NCI-H2227 treated with DMSO at 0.1 percent for 48 hours (cell line): ENCODE data around the gene MACROD2.
"Not testable (repeated sequence)": the region's sequence is repeated elsewhere in the genome, so short reads cannot be mapped to it uniquely, and the experiment has no call there.

Experiments
- DNase-seq: peaks from one replicate; lab custom pipeline; 2025; lab: John Stamatoyannopoulos, UW

MACROD2 gene

GRCh38 chr20:15756002-15756753 lies 1760.9 kb downstream of the MACROD2 start:
- DNase-seq: no peak

DNA sequence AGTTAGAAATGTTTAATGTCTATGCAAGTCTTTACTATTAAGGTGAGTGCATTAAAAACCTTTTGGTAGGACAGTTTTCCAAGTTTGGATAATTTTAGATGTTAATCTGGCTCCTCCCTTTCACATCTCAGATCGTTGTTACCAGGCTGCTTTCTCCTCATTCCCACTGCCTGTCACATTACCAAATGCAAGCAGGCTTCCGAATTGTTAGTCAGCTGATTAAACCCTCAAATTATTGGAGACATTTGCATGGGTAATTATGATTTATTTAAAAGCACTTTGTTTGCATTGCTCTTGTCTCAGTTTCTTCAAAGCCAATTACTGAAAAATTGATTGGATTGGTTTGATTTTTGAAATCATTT lies 1761.4 kb downstream of the MACROD2 start:
- no peak for DNase-seq

DNA sequence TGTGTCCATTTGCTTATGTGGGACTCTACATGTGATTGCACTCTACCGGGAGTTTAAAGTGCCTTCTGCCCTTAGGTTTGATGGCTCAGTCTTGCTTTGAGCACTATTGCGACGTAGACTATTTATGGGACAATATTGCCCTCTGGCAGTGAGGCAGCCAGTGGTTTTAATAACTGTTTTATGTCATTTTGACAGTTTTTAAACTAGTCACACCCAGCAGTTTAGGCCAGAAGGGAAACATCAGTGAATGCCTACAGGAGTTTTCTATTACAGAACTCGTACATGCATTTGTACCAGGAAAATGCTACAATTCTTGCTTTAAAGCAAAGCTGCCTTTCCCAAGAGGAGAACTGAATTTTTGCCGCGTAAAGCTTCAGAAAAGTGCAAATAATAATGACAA lies 1764.3 kb downstream of the MACROD2 start:
- peak; percentile 11 for DNase-seq

DNA sequence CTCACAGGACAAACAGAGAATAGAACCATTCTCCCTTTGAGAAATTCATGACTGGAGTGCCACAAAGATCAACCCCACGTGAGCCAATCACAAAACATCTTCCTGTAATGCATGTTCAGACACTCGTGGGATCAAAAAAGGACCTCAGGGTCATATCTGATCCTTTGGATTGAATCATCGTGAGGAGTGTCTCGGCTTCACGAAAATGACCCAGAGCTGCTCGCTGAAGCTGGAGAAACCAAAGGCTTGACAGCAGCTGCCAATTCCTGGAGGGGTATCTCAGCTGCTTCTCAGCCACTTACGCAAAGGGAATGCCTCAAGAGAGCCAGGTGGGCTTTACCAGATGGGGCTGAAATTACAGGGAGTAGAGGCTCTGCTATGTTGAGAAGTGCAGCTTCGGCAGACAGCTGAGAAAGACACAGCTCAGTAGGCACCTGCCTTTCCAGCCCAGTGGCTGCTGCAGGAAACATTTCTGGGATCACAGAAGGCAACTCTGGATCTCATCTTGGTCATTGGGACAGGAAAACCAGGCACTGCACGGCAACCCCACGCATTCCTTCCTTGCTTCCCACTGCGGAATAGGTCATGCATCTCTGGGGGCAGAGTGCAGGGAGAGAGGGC lies 1764.8 kb downstream of the MACROD2 start:
- DNase-seq: peak; percentile 61

GRCh38 chr20:15763366-15763765 lies 1768.0 kb downstream of the MACROD2 start:
- DNase-seq: no peak

- DNase-seq: no peak
Measured at GRCh38 chr20:15767586-15767985, 1772.3 kb downstream of the MACROD2 start.

DNA sequence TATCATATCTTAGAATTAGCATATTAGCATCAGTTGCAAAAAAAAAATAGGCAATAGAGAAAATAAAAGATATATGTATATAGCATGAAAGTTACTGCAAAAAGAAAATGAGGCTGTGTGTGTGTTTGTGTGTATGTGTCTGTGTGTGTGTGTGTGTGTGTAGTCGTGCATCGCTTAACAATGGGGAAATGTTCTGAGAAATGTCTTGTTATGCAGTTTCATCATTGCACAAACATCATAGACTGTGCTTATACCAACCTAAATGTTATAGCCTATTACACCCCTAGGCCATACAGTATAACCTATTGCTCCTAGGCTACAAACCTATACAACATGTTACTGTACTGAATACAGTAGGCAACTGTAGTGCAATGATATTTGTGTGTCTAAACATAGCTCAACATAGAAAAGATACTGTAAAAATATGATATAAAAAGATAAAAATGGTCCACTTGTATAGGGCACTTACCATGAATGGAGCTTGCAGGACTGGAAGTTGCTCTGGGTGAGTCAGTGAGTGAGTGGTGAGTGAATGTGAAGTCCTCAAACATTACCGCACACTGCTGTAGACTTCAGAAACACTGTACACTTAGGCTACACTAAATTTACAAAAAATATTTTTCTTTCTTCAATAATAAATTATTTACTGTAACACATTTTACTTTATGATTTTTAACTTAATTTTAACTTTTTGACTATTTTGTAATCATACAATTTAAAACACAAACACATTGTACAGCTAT lies 1772.9 kb downstream of the MACROD2 start:
- DNase-seq: no peak

DNA sequence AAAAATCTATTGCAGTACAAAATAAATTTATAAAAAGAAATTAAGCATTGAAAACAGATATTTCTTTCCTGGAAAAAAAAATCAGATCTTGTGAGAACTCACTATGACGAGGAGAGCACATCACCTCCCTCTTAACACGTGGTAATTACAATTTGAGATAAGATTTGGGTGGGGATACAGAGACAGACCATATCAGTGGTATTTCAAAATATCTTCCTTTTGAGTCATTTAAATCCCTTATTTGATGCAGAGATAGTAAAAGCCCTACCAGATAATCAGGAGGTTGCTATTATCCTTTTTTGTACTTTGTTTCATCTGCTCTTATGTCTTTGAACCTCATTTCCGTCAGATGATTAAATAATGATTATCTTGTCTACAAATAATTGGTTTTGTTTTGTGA lies 1777.5 kb downstream of the MACROD2 start:
- no peak for DNase-seq

DNA sequence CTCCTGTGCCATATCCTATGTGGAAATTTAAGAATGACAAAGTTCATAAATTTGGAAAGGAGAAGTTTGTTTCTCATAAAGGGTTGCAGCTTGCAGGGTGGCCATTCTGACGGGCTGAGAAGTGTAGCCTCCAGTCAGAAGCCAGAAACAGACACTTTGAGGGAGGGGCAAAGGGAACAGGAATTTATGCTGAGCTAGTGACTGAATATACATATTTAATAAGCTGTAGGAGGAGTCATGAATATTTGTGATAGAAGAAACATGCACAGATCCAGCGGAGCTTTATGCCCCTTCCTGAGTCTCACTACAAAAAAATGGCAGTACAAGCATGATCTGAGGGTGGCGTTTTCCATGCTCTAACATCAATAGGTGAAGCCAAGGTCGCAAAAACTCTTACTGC lies 1779.6 kb downstream of the MACROD2 start:
- DNase-seq: no peak

DNA sequence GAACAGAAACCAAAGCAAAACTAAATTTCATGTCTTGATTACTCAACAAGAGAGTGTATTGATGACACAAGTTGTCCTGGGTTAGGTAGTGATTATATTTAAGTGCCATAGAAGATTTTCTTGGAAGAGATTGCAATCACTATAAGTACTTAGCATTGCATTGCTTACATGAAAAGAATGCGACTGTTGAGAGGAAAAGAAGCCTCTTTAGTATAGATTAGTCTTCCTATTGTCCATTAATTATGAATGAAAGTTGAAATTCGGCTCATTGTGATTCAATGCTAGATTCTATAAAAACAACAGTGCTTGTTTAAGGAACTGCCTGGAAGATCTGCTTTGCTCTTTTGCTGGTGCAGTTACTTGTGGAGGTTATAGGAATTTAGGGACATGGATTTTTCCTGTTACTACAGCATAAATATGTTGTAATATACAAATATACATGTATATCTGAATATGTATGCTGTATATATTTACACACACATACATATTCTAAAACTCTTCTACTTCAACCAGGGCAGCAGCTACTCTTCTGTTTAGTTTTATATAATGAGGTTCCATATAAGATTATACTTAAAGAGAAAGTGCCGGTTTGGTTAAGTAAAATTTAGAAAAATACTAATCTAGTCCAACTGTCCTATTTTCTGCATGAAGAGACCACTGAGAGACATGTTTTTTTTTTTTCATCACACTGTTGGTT lies 1781.6 kb downstream of the MACROD2 start:
- DNase-seq: no peak

GRCh38 chr20:15784020-15784419 lies 1788.7 kb downstream of the MACROD2 start:
- no peak for DNase-seq

GRCh38 chr20:15789079-15789478 lies 1793.8 kb downstream of the MACROD2 start:
- no peak for DNase-seq

DNA sequence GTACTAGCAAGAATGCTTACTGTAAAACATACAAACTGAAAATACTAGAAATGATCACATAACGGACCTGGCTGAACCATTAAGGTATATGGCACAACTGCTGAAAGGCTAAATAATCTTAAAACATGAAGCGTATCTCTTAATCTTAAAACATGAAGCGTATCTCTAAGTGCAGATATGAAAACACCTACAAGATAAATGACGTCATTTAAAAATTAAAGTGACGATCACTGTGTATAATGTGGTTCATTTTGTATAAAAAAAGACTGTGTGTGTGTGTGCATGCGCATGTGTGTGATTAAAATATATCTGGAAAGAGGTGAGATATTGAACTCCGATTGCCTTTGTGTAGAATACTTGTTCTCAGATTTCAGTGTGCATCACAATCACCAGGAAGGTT lies 1797.5 kb downstream of the MACROD2 start:
- DNase-seq: no peak

DNA sequence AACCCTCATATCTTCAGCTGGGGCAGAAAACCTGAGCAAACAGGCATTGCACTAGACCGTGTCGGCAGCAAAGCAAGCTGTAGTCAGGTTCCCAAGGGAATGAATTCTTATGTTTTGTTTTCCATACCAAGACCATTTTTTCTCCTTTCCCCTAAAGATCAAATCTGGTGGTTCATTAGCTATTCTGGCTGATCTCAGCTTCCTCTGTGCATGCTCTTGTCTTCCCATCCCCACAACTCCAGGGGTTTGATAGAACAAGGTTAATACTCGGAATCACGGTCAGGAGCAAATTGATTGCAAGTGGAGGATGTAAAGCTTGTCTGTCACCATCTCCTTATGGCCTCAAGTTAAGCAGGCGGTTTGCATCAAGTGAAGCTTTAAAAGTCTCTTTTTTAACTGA lies 1799.1 kb downstream of the MACROD2 start:
- no peak for DNase-seq

DNA sequence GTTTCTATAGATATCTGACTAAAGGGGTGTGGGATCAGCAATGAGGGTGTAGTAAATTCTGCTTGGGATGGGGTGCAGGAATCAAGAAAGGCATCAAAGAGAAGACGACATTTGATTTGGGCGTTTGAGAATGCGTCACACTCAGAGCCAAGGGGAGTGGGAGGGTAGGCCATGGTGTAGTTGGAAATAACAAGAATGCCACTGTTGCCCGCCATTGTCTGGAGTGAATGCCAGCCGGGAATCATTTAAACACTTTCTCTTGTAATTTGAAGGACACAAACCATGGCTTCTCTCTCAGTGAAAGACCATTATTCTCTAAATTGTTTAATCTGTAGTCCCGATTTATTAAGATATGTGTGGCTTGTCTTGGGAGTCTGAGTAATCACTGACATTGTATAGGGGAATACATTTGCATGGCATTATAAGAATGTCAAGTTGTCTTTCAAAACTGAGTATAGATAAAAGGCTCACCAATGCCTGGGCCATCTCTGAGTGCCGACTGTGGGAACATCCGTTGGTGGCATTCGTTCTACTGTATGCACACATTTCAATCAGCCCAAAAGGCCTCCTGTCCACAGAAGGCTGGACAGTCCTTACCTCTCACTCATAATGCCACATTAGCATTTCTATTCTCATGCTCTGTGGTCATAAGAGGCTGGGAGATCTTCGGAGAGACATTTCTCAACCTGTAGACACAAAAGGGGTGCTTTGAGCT lies 1800.1 kb downstream of the MACROD2 start:
- DNase-seq: no peak

DNA sequence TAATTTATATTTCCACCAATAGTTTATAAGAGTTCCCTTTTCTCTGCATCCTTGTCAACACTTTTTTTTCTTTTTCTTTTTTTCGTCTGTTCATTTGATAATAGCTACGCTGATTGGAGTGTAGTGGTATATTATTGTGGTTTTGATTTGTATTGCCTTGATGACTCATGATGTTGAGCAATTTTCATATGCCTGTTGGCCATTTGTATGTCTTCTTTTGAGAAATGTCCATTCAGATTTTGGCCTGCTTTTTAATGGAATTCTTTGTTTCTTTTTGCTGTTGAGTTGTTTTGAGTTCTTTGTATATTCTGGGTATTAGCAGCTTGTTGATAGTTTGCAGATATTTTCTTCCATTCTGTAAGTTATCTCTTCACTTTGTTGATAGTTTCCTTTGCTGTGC lies 1804.6 kb downstream of the MACROD2 start:
- no peak for DNase-seq

GRCh38 chr20:15802020-15802419 lies 1806.7 kb downstream of the MACROD2 start:
- no peak for DNase-seq

- no peak for DNase-seq
Measured at GRCh38 chr20:15805154-15805553, 1809.8 kb downstream of the MACROD2 start.

DNA sequence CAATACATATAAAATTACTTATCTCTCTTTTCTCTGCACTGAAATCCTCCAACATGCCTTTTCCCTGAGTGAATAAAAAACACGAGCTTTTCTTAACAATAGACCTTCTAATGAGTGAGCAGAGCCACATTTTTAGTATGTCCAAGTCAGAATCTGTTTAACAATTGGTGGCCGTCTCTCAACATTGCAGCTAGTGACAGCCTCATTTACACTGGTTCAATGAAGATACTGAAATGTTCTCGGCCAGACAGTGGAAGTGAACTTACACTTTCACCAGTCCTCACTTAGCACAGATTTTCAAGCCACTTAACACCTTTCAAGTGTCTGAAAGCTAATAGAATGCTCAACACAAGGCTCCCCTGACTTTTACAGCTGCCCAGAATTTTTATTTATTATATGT lies 1810.8 kb downstream of the MACROD2 start:
- no peak for DNase-seq

DNA sequence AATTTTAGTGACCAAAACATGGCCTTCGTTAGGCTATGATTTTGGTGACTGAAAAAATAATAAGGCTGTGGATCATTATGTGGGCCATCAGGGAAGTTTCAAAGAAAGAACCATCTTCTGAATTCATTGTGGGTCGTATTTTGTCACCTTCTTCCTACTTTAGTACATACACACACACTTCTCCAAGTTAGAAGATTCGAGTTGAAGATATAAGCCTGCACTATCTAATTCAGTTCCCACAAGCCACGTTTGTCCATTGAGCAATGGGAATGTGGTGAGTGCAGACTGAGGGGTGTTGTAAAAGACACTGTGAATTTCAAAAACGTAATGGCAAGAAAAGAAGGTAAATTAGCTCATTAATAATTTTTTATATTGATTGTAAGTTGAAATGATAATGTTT lies 1812.0 kb downstream of the MACROD2 start:
- DNase-seq: no peak

DNA sequence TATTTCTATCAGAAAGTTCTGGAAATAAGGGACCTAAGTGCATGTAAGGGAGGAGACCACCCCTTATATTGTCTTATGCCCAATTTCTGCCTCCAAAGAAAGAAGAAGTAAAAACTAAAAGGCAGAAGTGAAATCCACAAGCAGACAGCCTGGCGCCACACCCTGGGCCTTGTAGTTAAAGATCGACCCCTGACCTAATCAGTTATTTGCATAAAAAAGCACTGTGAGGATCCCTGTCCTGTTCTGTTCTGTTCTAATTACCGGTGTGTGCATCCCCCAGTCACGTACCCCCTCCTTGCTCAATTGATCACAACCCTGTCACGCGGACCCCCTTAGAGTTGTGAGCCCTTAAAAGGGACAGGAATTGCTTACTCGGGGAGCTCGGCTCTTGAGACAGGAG lies 1812.5 kb downstream of the MACROD2 start:
- not testable (repeated sequence) for DNase-seq

- DNase-seq: no peak
Measured at GRCh38 chr20:15811951-15812350, 1816.6 kb downstream of the MACROD2 start.
